Mesothelial cell of epicardium (in vitro differentiated cells): ENCODE results near the gene DDX46. TPM values are rescaled to one million over a fixed set of nuclear protein-coding genes. Genes with fewer than 3 reads are reported as not detected.

Experiments
- DNase-seq, 2 experiments: peaks; one replicate each; pipeline ENCODE4 v3.0.0; 2021; ENCODE audit warnings: low spot score in 2 of 2; ENCODE audit not compliant: unreplicated experiment in 2 of 2
- H3K27ac Mint-ChIP-seq: 2 replicates; pipeline ENCODE4 v1.8.0; 2021; ENCODE audit warnings: mixed read lengths
- H3K27me3 Mint-ChIP-seq: 2 replicates; pipeline ENCODE4 v1.8.0; 2021; ENCODE audit warnings: low read depth, mixed read lengths
- H3K36me3 Mint-ChIP-seq: 2 replicates; pipeline ENCODE4 v1.8.0; 2021; ENCODE audit warnings: mixed read lengths
- H3K4me1 Mint-ChIP-seq: 2 replicates; pipeline ENCODE4 v1.8.0; 2021; ENCODE audit warnings: mixed read lengths
- H3K4me3 Mint-ChIP-seq: 2 replicates; pipeline ENCODE4 v1.8.0; 2021; ENCODE audit warnings: mild to moderate bottlenecking, moderate library complexity, mixed read lengths
- H3K9me3 Mint-ChIP-seq: 2 replicates; pipeline ENCODE4 v1.8.0; 2021; ENCODE audit warnings: mixed read lengths
- CTCF ChIP-seq: fragments of 200-600 bp; sonication (generic); IDR thresholded peaks from one replicate; pipeline ENCODE4 v1.5.0; 2021; ENCODE audit warnings: antibody characterized with exemption; ENCODE audit not compliant: unreplicated experiment
- total RNA-seq: library from RNA; stranded (reverse); gene quantifications from 3 replicates; pipeline ENCODE4 v1.2.1, GENCODE V29; 2021

The DDX46 gene
- total RNA-seq, 1 donor from 2014 or later, result 61.3 TPM

DNA sequence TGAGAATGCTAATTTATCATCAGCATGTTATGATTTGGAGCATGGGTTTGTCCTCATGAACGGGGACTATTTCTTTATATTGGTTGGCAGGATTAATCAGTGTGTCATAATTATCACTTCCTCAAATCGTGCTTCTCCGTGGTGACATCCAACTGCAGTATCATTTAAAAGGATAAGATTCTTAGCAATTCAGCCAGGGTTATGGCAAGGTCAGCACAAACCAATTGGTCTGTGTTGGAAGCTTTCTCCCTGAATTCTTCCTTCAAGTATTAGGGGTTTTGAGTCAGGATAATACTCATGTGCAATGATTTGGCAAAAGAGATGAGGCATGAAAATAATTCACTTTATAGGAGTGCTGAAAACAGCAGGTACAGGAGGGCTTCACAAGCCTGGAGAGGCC is 25.8 kb upstream of the DDX46 start:
- H3K27me3 Mint-ChIP-seq, result no peaks in the 10 kb centered on the region
- no peak overlapping the region for H3K27ac Mint-ChIP-seq
- DNase-seq, result no peak
- H3K9me3 Mint-ChIP-seq, result no peaks in the 10 kb centered on the region
- no peaks in the 10 kb centered on the region for H3K4me1 Mint-ChIP-seq
- no peaks in the 10 kb centered on the region for H3K36me3 Mint-ChIP-seq
- no peak for TF ChIP-seq CTCF
- H3K4me3 Mint-ChIP-seq, result no peak overlapping the region

DNA sequence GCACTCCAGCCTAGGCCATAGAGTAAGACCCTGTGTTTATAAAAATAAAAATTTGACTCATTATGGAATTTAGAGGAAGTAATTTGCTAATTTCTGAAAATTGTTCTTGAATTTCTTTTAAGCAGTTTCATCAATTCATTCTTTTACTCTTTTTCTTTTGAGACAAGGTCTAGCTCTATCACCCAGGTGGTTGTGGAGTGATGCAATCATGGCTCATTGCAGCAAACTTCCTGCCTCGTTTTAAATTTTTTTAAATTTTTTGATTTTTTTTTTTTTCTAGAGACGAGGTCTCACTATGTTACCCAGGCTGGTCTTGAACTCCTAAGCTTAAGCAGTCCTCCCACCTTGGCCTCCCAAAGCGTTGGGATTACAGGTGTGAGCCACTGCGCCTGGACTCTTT is 23.3 kb upstream of the DDX46 start:
- Mint-ChIP-seq H3K4me3 (no peak overlapping the region), H3K4me1 (peaks cover 11% of the 10 kb centered on the region), H3K27me3 (no peaks in the 10 kb centered on the region), H3K27ac (no peak overlapping the region), H3K36me3 (no peaks in the 10 kb centered on the region), H3K9me3 (no peaks in the 10 kb centered on the region)
- TF ChIP-seq CTCF, result no peak
- no peak for DNase-seq

DNA sequence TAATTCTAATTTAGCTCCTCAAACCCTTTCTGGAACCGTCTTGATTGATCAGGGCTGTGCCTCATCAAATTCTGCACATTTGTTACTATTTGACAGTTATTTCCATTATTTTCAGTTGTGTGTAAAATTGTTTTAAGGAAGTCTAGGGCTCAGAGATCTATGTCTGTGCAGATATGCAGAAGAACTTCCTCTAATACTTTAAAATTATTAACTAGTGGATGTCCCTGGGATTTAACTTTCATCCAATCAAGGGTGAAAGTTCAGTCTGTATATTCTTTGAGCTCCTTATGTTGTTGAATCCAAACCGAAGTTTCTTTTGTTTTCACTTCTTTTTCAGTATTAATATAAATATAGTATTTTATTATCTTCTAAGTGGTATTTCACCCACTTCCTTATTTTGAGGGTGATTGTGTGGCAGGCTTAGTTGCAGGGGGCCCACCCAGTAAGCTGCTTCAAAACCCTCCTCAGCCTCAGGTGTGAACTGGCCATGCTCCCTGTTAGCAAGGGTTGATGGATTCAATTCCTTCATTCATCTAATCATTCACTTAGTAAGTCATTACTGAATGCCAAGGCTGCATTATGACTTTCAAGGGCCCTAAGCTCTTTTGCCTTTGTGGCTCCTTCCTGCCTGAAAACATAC is 22.3 kb upstream of the DDX46 start:
- Mint-ChIP-seq H3K36me3 (peaks cover 3% of the 10 kb centered on the region), H3K27me3 (no peaks in the 10 kb centered on the region), H3K27ac (no peak overlapping the region), H3K9me3 (no peaks in the 10 kb centered on the region), H3K4me1 (peaks cover 14% of the 10 kb centered on the region), H3K4me3 (no peak overlapping the region)
- DNase-seq, result no peak
- TF ChIP-seq CTCF, result no peak

GRCh38 chr5:134738133-134738962 is 20.2 kb upstream of the DDX46 start, which contains the start of gene CAMLG:
TSS of gene CAMLG (plus strand) at chr5:134738548. CDS start at chr5:134738621, 73 bp downstream.
- Mint-ChIP-seq H3K36me3 (peaks cover 5% of the 10 kb centered on the region), H3K9me3 (no peaks in the 10 kb centered on the region), H3K4me1 (peaks cover 14% of the 10 kb centered on the region), H3K27me3 (no peaks in the 10 kb centered on the region), H3K4me3 (peak within 1 kb of the TSS; percentile 92), H3K27ac (peak within 1 kb of the TSS; percentile 94)
- peak; percentile 94 to 95 for DNase-seq
- peak; percentile 65 for TF ChIP-seq CTCF

GRCh38 chr5:134738963-134739661 is 19.5 kb upstream of the DDX46 start:
- TF ChIP-seq CTCF, result no peak

More at GRCh38 chr5:134738963-134739661, 19.5 kb upstream of the DDX46 start:
- H3K9me3 Mint-ChIP-seq, result no peaks in the 10 kb centered on the region
- H3K4me1 Mint-ChIP-seq, result peaks cover 14% of the 10 kb centered on the region
- H3K36me3 Mint-ChIP-seq, result peaks cover 5% of the 10 kb centered on the region
- H3K4me3 Mint-ChIP-seq, result peak overlapping the region; percentile 92
- no peaks in the 10 kb centered on the region for H3K27me3 Mint-ChIP-seq
- no peak for DNase-seq
- peak overlapping the region; percentile 94 for H3K27ac Mint-ChIP-seq
